WTC11 (cell line): ENCODE measurements around the gene PRR27. TPM values are rescaled to one million over a fixed set of nuclear protein-coding genes. Genes with fewer than 3 reads are reported as not detected.

ENCODE experiments used
- ATAC-seq: fragments of 200-7000 bp; cut with Tn5 transposase; 2 replicates; pipeline ENCODE4 v1.10.0; 2021; ENCODE audit warnings: mild to moderate bottlenecking, moderate library complexity
- CTCF ChIA-PET: fragments of 300-600 bp; sonication (Branson Sonifier 250); formaldehyde crosslinking; loops from one replicate; lab custom pipeline; 2021; ENCODE audit warnings: antibody characterized with exemption; lab: Charles Lee
- POLR2A ChIA-PET: fragments of 350-600 bp; sonication (Branson Sonifier 250); formaldehyde crosslinking; loops from one replicate; lab custom pipeline; 2021; ENCODE audit warnings: antibody characterized with exemption; lab: Charles Lee
- DNase-seq: peaks from one replicate; pipeline ENCODE4 v3.0.0; 2021; ENCODE audit warnings: low spot score
- H3K27ac Mint-ChIP-seq: 2 replicates; pipeline ENCODE4 v1.8.0; 2021; ENCODE audit warnings: mixed read lengths
- H3K27me3 Mint-ChIP-seq: 2 replicates; pipeline ENCODE4 v1.8.0; 2021; ENCODE audit warnings: low read depth, mild to moderate bottlenecking, moderate library complexity, mixed read lengths
- H3K36me3 Mint-ChIP-seq: 2 replicates; pipeline ENCODE4 v1.8.0; 2021; ENCODE audit warnings: mixed read lengths
- H3K4me1 Mint-ChIP-seq: 2 replicates; pipeline ENCODE4 v1.8.0; 2022; ENCODE audit warnings: mixed read lengths
- H3K4me3 Mint-ChIP-seq: 2 replicates; pipeline ENCODE4 v1.8.0; 2021; ENCODE audit warnings: mild to moderate bottlenecking, moderate library complexity, mixed read lengths
- H3K9me3 Mint-ChIP-seq: 2 replicates; pipeline ENCODE4 v1.8.0; 2021; ENCODE audit warnings: mixed read lengths
- AR ChIP-seq: fragments of 250-450 bp; sonication (Bioruptor Pico); IDR thresholded peaks from 2 replicates; pipeline ENCODE4 v1.9.0; 2021; ENCODE audit warnings: mild to moderate bottlenecking
- ATF2 ChIP-seq: sonication (generic); formaldehyde crosslinking; IDR thresholded peaks from 2 replicates; pipeline ENCODE4 v1.8.1; 2022; ENCODE audit warnings: low read depth, missing genetic modification reagents, borderline replicate concordance
- CREM ChIP-seq: sonication (generic); formaldehyde crosslinking; IDR thresholded peaks from 2 replicates; pipeline ENCODE4 v1.8.1; 2022; ENCODE audit warnings: mild to moderate bottlenecking, missing genetic modification reagents, moderate library complexity
- EMX1 ChIP-seq: fragments of 250-450 bp; sonication (Bioruptor Pico); IDR thresholded peaks from 2 replicates; pipeline ENCODE4 v1.8.0; 2021; ENCODE audit warnings: mild to moderate bottlenecking
- ETV6 ChIP-seq: sonication (generic); formaldehyde crosslinking; IDR thresholded peaks from 2 replicates; pipeline ENCODE4 v1.8.1; 2022; ENCODE audit warnings: mild to moderate bottlenecking, missing genetic modification reagents
- FOXJ3 ChIP-seq: sonication (generic); formaldehyde crosslinking; IDR thresholded peaks from 2 replicates; pipeline ENCODE4 v1.9.0; 2021; ENCODE audit warnings: missing genetic modification reagents, mild to moderate bottlenecking, borderline replicate concordance
- JAZF1 ChIP-seq: fragments of 250-450 bp; sonication (Bioruptor Pico); IDR thresholded peaks from 2 replicates; pipeline ENCODE4 v1.9.0; 2021; ENCODE audit warnings: moderate library complexity, mild to moderate bottlenecking, inconsistent platforms
- JUN ChIP-seq: sonication (generic); formaldehyde crosslinking; IDR thresholded peaks from 2 replicates; pipeline ENCODE4 v1.8.0; 2023; ENCODE audit warnings: mild to moderate bottlenecking, missing genetic modification reagents
- KAT7 ChIP-seq: sonication (generic); formaldehyde crosslinking; IDR thresholded peaks from 2 replicates; pipeline ENCODE4 v1.8.1; 2023; ENCODE audit warnings: missing genetic modification reagents, mild to moderate bottlenecking, borderline replicate concordance
- MLX ChIP-seq: sonication (generic); formaldehyde crosslinking; IDR thresholded peaks from 2 replicates; pipeline ENCODE4 v1.8.1; 2023; ENCODE audit warnings: mild to moderate bottlenecking, missing genetic modification reagents, moderate library complexity
- NFE2L1 ChIP-seq: sonication (generic); formaldehyde crosslinking; IDR thresholded peaks from 2 replicates; pipeline ENCODE4 v1.8.1; 2023; ENCODE audit warnings: missing genetic modification reagents
- NR1H2 ChIP-seq: sonication (generic); formaldehyde crosslinking; IDR thresholded peaks from 2 replicates; pipeline ENCODE4 v1.9.0; 2021; ENCODE audit warnings: mild to moderate bottlenecking, moderate library complexity, missing genetic modification reagents
- NR2C2 ChIP-seq: sonication (generic); formaldehyde crosslinking; IDR thresholded peaks from 2 replicates; pipeline ENCODE4 v1.8.0; 2022; ENCODE audit warnings: mild to moderate bottlenecking, missing genetic modification reagents
- PRDM15 ChIP-seq: sonication (generic); formaldehyde crosslinking; IDR thresholded peaks from 2 replicates; pipeline ENCODE4 v1.8.0; 2022; ENCODE audit warnings: missing genetic modification reagents
- SOX15 ChIP-seq: fragments of 250-450 bp; sonication (Bioruptor Pico); IDR thresholded peaks from 2 replicates; pipeline ENCODE4 v1.9.0; 2021; ENCODE audit warnings: mild to moderate bottlenecking
- USF2 ChIP-seq: sonication (generic); formaldehyde crosslinking; IDR thresholded peaks from 2 replicates; pipeline ENCODE4 v1.8.1; 2023; ENCODE audit warnings: mild to moderate bottlenecking, missing genetic modification reagents, moderate library complexity
- ZNF317 ChIP-seq: sonication (generic); formaldehyde crosslinking; IDR thresholded peaks from 2 replicates; pipeline ENCODE4 v1.8.1; 2023; ENCODE audit warnings: low read depth, mild to moderate bottlenecking, moderate library complexity, missing genetic modification reagents, borderline replicate concordance
- ZNF416 ChIP-seq: fragments of 250-450 bp; sonication (Bioruptor Pico); IDR thresholded peaks from 2 replicates; pipeline ENCODE4 v1.9.0; 2021; ENCODE audit warnings: mild to moderate bottlenecking, inconsistent platforms
- ZNF423 ChIP-seq: fragments of 250-450 bp; sonication (Bioruptor Pico); IDR thresholded peaks from 2 replicates; pipeline ENCODE4 v2.1.2; 2022; ENCODE audit warnings: mild to moderate bottlenecking, moderate library complexity
- ZNF671 ChIP-seq: fragments of 250-450 bp; sonication (Bioruptor Pico); IDR thresholded peaks from 2 replicates; pipeline ENCODE4 v1.8.0; 2021; ENCODE audit warnings: mild to moderate bottlenecking
- total RNA-seq: library from RNA; stranded (reverse); gene quantifications from 3 replicates; pipeline ENCODE4 v1.2.3, GENCODE V29; 2021

PRR27 gene
- total RNA-seq, 1 experiment from 2014 or later: not detected

GRCh38 chr4:70197842-70198241 is 43.8 kb downstream of the PRR27 start:
- H3K4me3 Mint-ChIP-seq: no peak overlapping the region
- H3K9me3 Mint-ChIP-seq: no peaks in the 10 kb centered on the region
- POLR2A ChIA-PET: no interaction called here
- TF ChIP-seq ZNF671 (CRISPR knock-in tag) (no peak), ETV6 (no peak), CREM (no peak), PRDM15 (CRISPR knock-in tag) (no peak), KAT7 (no peak), USF2 (CRISPR knock-in tag) (no peak), ZNF317 (CRISPR knock-in tag) (no peak), JAZF1 (no peak), EMX1 (CRISPR knock-in tag) (no peak), FOXJ3 (CRISPR knock-in tag) (no peak), JUN (CRISPR knock-in tag) (no peak), AR (CRISPR knock-in tag) (no peak), ZNF416 (no peak), NR2C2 (no peak), NR1H2 (no peak), NFE2L1 (CRISPR knock-in tag) (no peak), ZNF423 (CRISPR knock-in tag) (no peak), SOX15 (CRISPR knock-in tag) (no peak), MLX (no peak), ATF2 (CRISPR knock-in tag) (no peak)
- TF ChIP-seq, all 79 proteins: peak for 0
- peaks cover 7% of the 10 kb centered on the region for H3K4me1 Mint-ChIP-seq
- peak; percentile 74 for ATAC-seq
- DNase-seq: no peak
- no peaks in the 10 kb centered on the region for H3K27me3 Mint-ChIP-seq
- CTCF ChIA-PET: interaction anchor here (0.9 to 1.9 kb wide), 2 partner anchors 14 to 300 kb away, joined by 3 to 13 read pairs; no protein-coding TSS in a partner anchor
- no peaks in the 10 kb centered on the region for H3K36me3 Mint-ChIP-seq
- peak overlapping the region; percentile 41 for H3K27ac Mint-ChIP-seq
